ENCODE data around the gene NGRN.
A peak's percentile ranks its signal among the peaks of the same experiment; 100 is the strongest.
"Not testable (repeated sequence)": the region's sequence is repeated elsewhere in the genome, so short reads cannot be mapped to it uniquely, and the experiment has no call there.

Gene NGRN

DNA sequence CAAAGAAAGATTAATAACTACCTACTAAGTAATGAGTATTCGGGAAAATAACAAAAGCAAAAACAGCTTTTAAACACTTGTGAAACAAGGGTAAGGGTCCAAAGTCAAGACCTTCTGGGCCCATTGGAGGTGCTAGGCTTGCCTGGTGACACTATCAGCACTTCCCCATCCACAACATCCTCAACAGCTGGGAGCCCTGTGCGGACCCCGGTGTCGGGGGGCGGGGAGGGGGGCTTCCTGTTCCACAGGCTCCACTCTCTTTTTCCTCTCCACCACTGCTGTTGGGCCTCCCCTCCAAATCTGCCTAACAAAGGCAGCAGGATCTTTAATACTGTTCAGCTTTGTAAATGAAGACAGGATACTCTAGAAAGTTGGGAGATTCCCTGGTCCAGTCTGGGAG, 21.6 kb downstream of the NGRN start:
- Histone ChIP-seq H3K36me3 (ENCODE audit: insufficient read depth, low read length) (no peaks in the 10 kb centered on the region), H3K4me1 (ENCODE audit: insufficient read depth, low read length) (peaks cover 8% of the 10 kb centered on the region; the same call in 1 of the 2 replicates), H3K9me3 (ENCODE audit: control insufficient read depth, insufficient read depth, low read length) (no peaks in the 10 kb centered on the region), H3K9ac (ENCODE audit: low read depth, low read length) (no peak overlapping the region)

DNA sequence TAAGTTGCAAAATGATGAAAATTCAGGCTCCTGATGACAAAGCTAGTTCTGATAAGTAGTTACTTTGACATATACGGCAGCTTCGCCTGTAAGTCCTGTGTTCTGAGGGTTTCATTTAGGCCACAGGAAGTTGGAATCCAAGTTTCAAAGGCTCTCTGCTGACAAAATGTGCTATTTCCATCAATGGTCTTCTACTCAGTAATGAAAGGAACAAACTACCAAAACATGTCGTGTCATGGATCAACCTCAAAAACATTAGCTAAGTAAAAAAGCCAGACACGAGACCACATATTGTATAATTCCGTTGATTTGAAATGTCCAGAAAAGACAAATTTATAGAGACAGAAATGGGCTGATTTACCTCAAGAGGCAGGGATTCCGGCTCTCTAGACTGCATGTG, 22.5 kb downstream of the NGRN start:
- H3K9me3 ChIP-seq (ENCODE audit: control insufficient read depth, insufficient read depth, low read length) = no peaks in the 10 kb centered on the region
- H3K9ac ChIP-seq (ENCODE audit: low read depth, low read length) = no peak overlapping the region
- no peaks in the 10 kb centered on the region for H3K36me3 ChIP-seq (ENCODE audit: insufficient read depth, low read length)
- H3K4me1 ChIP-seq (ENCODE audit: insufficient read depth, low read length) = peaks cover 8% of the 10 kb centered on the region; the same call in 1 of the 2 replicates

DNA sequence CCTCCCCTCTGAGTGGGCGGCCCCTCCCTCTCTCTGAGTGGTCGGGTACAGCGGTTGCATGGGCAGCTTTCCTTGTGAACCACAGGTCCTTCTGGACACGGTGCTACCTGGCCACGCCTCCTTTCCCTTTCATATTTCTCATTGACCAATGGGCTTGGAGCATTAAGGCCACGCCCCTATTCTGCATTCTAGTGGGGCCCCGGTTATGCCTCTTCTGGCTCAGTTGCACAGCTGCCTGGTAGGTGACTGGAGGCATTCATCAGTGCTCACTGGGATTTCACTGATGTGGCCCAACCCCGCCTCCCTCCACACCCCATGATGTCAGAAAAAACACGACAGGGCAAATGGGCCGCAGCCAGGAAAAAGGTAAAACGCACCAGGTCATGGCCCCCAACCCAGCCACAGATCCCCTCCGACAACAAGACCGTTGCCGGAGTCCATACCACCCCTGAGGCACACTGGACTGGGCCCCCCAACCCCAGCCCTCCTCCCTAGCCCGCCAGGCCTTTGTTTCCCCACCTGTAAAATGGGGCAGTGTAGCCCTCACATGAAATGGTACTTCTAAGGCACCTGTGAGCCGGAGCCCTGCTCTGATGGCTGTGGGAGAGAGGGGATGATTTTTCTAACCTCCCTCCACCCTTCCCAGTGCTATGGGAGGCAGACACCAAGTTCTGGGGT, 26.3 kb downstream of the NGRN start:
- Histone ChIP-seq H3K9ac (ENCODE audit: low read depth, low read length) (no peak overlapping the region), H3K36me3 (ENCODE audit: insufficient read depth, low read length) (no peaks in the 10 kb centered on the region), H3K9me3 (ENCODE audit: control insufficient read depth, insufficient read depth, low read length) (no peaks in the 10 kb centered on the region), H3K4me1 (ENCODE audit: insufficient read depth, low read length) (peaks cover 8% of the 10 kb centered on the region; the same call in 1 of the 2 replicates)

DNA sequence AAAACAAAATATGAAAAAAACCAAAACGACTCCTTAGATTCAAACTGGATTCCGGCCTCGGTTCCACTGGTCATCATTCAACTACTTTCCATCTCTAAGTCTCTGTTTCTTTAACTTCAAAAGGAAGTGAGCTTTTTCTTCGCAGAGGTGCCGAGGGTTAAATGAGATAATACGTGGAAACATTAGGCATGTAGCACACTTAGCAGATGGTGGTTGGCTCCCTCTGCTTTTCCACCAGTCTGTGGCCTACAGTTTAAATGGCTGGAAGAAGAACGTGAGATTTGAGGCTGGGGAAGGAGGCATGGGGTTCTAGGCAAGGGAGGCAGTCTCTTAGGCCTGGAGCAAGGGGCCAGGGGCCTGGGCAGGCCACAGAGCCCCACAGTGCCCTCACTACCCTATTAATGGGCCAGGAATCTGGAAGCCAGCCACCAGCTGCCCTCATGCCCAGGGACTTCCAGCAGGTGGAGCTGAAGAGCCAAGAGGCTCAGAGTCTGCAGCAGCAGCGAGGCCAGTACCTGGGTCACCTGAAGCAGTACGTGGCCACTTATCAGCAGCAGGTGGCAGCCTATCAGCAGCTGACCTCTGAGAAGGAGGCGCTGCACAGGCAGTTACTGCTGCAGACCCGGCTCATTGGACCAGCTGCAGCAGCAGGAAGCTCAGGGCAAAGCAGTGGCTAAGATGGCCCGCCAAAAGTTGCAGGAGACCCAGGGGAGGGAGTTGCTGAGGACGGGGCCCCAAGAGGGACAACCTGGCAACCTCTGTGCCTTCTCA, 27.8 kb downstream of the NGRN start:
- not testable (repeated sequence) for H3K9me3 ChIP-seq (ENCODE audit: control insufficient read depth, insufficient read depth, low read length); H3K9ac ChIP-seq (ENCODE audit: low read depth, low read length); H3K4me1 ChIP-seq (ENCODE audit: insufficient read depth, low read length); H3K36me3 ChIP-seq (ENCODE audit: insufficient read depth, low read length)

DNA sequence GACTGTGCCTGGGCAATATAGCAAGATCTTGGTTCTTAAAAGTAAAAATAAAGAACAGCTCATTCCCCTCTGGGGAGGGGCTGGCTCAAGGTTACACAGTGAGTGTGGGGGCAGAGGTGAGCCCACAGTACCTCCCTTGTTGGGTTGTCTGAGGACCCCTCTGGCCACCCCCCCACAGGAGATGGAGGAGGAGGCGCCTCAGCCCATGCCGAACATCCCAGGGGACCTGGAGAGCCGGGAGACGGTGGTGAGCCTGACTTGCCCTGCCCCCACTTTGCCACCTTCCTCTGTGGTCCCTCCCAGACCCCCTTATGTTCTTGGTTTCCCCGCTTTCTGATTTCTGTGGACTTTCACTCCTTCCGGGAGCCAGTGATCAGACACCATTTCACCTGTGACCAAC, 28.7 kb downstream of the NGRN start:
- Histone ChIP-seq H3K4me1 (ENCODE audit: insufficient read depth, low read length) (no peaks in the 10 kb centered on the region; the same call in 1 of the 2 replicates), H3K9me3 (ENCODE audit: control insufficient read depth, insufficient read depth, low read length) (no peaks in the 10 kb centered on the region), H3K36me3 (ENCODE audit: insufficient read depth, low read length) (no peaks in the 10 kb centered on the region), H3K9ac (ENCODE audit: low read depth, low read length) (no peak overlapping the region)

DNA sequence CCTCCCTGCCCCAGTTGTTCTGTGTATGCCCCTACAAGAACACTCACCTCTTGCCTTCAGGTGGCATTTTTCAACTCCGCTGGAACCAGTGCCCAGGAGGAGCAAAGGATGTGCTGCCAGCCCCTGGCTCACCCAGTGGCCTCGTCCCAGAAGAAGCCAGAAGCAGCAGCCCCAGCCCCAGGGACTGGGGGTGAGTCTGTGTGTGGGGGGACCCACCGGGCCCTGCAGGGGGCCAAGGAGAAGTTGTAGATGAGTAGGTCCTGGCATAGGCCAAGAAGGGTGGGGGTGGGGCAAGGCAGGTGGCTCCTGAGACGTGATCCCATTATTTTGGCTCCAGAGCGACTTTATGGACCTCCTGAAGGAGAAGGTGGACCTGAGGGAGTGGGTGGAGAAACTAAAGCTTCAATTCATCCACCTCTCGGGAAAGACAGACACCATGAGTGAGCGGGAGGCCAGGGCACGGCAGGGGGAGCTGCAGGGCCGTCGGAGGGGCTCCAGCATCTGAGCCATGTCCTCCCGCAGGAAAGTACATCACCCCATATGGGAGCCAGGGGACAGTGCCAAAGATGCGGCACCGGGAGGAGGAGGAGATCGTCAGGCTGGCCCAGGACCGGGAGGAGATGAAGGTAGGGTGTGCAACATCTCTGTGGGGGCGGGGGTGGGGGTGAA, 29.3 kb downstream of the NGRN start:
- Histone ChIP-seq H3K4me1 (ENCODE audit: insufficient read depth, low read length) (no peaks in the 10 kb centered on the region; the same call in 1 of the 2 replicates), H3K9me3 (ENCODE audit: control insufficient read depth, insufficient read depth, low read length) (no peaks in the 10 kb centered on the region), H3K36me3 (ENCODE audit: insufficient read depth, low read length) (no peaks in the 10 kb centered on the region), H3K9ac (ENCODE audit: low read depth, low read length) (no peak overlapping the region)

DNA sequence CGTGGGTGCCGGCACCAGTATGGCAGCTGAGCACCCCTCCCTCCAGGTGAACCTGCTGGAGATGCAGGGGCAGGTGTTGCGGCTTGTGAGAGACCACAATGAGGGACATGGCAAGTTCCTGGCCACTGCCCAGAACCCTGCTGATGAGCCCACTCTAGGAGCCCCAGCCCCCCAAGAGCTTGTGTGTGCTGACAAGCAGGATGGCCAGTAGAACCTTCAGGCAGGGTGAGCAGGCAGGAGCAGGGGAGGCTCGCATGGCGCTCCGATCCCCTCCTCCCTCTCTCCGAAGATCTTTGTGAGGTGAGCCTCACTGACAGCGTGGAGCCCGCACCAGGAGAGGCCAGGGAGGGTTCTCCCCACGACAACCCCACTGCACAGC, 29.8 kb downstream of the NGRN start:
- H3K4me1 ChIP-seq (ENCODE audit: insufficient read depth, low read length) = no peaks in the 10 kb centered on the region; the same call in 1 of the 2 replicates
- no peaks in the 10 kb centered on the region for H3K9me3 ChIP-seq (ENCODE audit: control insufficient read depth, insufficient read depth, low read length)
- no peaks in the 10 kb centered on the region for H3K36me3 ChIP-seq (ENCODE audit: insufficient read depth, low read length)
- no peak overlapping the region for H3K9ac ChIP-seq (ENCODE audit: low read depth, low read length)

DNA sequence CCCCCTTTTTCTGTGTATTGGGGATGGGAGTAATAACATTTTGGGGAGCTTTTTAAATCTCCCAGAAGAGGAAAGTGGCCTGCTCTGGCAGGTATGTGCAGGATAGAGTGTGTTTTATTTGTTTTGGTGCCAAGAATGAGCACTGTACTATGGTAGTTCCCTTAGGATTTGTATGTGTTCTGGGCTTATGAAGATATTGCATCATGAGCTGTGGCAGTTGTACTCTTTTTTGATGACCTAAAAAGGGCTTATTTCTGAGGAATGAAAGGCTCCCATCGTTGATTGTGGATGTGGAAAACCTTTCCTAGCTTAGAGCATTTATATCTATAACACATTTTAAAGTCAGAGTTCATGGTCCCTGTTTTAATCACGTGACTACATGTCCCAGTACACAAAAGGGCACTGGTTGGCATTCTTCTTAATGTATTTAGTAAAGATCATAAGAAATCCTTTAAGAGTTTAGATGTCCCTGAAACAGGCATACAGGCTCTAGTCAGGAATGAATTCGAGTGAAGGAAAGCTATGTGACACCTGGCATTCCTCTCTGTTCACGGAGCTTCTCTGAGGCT, 30.9 kb downstream of the NGRN start:
- H3K9me3 ChIP-seq (ENCODE audit: control insufficient read depth, insufficient read depth, low read length); H3K9ac ChIP-seq (ENCODE audit: low read depth, low read length); H3K4me1 ChIP-seq (ENCODE audit: insufficient read depth, low read length); H3K36me3 ChIP-seq (ENCODE audit: insufficient read depth, low read length): not testable (repeated sequence)

DNA sequence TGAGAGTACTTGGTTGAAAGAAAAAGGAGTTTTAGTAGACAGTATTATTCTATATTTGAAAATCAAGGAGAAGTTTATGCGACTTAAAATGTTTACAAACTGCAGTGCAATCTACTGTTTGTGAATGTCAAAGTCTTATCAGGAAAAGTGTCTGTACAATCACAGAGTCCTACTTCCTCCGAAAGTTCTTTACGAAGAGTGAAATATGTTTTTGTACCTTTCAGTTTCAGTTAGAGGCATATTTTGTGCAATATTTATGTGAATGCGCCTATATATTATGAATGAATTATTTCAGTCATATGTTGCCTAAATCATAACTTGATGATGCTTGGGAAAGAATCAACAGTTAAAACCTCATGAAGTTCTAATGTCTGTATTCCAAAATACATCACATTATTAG, 31.5 kb downstream of the NGRN start:
- Histone ChIP-seq H3K9me3 (ENCODE audit: control insufficient read depth, insufficient read depth, low read length) (no peaks in the 10 kb centered on the region), H3K36me3 (ENCODE audit: insufficient read depth, low read length) (no peaks in the 10 kb centered on the region), H3K9ac (ENCODE audit: low read depth, low read length) (no peak overlapping the region), H3K4me1 (ENCODE audit: insufficient read depth, low read length) (peaks cover 6% of the 10 kb centered on the region; the same call in 1 of the 2 replicates)

DNA sequence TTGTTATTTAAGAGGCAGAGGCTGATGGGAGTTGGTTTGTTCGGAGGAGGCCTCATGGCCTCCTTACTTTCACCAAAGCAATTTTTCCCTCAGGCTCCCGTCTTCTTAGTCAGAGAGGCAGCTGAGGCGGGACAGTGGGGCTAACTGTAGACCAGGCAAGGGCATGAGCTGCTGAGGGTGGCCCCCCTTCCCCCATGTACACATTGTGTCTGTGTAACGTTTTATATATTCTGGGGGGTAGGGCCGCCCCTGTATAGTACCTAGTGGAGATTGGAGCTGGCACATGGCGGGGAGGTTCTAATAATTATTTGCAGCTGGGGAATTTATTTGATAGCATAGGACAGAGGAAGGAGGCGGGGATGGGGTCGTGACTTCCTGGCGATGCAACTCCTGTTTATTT, 35.1 kb downstream of the NGRN start:
- Histone ChIP-seq H3K9ac (ENCODE audit: low read depth, low read length) (peak overlapping the region; percentile 12; the same call in 1 of the 2 replicates), H3K9me3 (ENCODE audit: control insufficient read depth, insufficient read depth, low read length) (no peaks in the 10 kb centered on the region), H3K36me3 (ENCODE audit: insufficient read depth, low read length) (no peaks in the 10 kb centered on the region), H3K4me1 (ENCODE audit: insufficient read depth, low read length) (peaks cover 8% of the 10 kb centered on the region; the same call in 1 of the 2 replicates)

DNA sequence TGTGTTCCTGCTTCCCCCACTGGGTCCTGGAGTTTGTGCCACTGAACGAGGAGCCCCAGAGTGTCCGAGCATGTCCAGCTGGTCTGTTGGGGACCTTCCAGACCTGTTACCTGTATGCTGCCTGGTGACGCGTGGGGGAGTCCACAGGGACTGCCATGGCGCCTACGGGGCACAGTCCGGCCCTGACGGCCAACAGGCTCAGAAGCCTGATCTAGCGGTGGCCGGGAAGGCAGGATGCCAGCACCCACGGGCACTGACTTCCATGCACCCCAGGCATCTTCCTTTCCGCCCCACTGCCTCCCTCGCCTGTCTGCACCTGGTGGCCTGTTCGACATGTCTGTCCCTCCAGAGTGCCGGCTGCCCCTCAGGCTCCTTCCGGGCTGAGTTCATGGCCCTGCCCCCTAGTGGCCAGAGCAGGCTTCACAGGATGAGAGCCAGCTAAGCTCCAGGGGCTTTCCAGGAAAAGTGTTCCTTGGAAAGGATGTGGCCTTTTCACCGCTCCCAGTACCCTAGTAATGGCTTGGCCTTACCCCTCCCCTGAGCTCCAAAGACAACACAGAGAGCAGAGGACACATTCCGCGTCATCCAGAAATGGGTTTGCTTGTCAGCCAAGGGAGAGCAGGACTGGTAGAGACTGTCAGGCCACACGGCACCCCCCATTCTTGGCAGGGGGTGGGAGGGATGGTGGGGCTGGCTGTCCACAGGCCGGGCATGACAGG, 35.7 kb downstream of the NGRN start:
- no peaks in the 10 kb centered on the region for H3K36me3 ChIP-seq (ENCODE audit: insufficient read depth, low read length)
- peaks cover 8% of the 10 kb centered on the region; the same call in 1 of the 2 replicates for H3K4me1 ChIP-seq (ENCODE audit: insufficient read depth, low read length)
- H3K9ac ChIP-seq (ENCODE audit: low read depth, low read length) = peak overlapping the region; percentile 12; the same call in 1 of the 2 replicates
- H3K9me3 ChIP-seq (ENCODE audit: control insufficient read depth, insufficient read depth, low read length) = no peaks in the 10 kb centered on the region

DNA sequence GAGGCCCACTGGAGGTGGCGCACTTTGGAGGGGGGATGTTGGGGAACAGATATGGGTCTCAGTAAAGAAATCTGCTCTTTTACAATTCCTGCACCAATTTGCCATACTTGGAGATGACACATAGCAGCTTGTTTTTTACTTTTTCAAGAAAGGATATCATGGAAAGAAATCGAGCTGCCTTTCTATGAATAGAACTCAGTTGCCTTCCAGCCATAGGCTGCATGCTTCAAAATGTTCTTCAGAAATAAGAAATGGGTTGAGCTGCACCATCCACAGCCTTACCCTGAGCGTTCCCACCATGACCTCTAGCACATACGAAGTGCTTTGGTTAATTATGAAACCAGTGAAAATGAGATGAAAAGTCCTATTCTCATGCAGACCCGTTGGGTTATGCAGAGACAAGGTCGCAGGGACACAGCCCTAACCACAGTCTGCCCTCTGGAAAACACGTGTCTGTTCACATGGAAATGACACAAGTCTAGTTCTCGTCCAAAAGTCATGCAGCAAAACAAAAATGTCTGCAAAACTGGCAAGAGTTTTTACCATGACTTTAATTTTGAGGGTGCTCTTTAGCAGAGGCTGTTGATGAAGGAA, 36.3 kb downstream of the NGRN start:
- Histone ChIP-seq H3K36me3 (ENCODE audit: insufficient read depth, low read length) (no peaks in the 10 kb centered on the region), H3K9me3 (ENCODE audit: control insufficient read depth, insufficient read depth, low read length) (no peaks in the 10 kb centered on the region), H3K4me1 (ENCODE audit: insufficient read depth, low read length) (peaks cover 8% of the 10 kb centered on the region; the same call in 1 of the 2 replicates), H3K9ac (ENCODE audit: low read depth, low read length) (no peak overlapping the region)

DNA sequence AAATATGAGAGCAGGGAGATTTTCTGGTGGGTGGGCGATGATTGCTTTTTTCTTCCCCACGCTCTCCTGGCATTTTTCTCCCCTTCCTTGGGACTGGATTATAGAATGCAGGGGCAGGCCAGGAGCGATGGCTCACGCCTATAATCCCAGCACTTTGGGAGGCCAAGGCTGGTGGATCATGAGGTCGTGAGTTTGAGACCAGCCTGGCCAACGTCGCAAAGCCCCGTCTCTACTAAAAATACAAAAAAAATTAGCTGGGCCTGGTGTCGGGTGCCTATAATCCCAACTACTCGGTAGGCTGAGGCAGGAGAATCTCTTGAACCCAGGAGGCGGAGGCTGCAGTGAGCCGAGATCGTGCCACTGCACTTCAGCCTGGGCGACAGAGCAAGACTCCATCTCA, 39.9 kb downstream of the NGRN start:
- H3K4me1 ChIP-seq (ENCODE audit: insufficient read depth, low read length); H3K36me3 ChIP-seq (ENCODE audit: insufficient read depth, low read length); H3K9me3 ChIP-seq (ENCODE audit: control insufficient read depth, insufficient read depth, low read length); H3K9ac ChIP-seq (ENCODE audit: low read depth, low read length): not testable (repeated sequence)

DNA sequence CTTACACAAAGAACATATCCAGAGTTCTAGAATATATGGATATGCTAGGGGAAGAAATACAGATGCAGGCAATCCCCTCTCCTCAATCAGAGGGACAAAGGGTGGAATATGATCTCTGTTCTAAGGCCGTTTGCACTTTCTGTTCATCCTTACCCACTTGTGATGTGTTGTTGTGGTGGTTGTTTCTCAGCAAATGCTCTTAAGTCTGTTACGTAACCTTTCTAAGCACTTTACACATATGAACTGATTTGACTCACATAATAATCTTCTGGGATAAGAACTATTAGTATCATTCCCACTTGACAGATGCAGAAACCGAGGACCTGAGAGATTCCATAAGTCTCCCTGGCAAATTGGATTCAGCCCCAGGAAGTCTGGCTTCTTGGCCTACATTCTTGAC, 40.5 kb downstream of the NGRN start:
- no peaks in the 10 kb centered on the region for H3K9me3 ChIP-seq (ENCODE audit: control insufficient read depth, insufficient read depth, low read length)

More for the DNA sequence above, 40.5 kb downstream of the NGRN start:
- Histone ChIP-seq H3K4me1 (ENCODE audit: insufficient read depth, low read length) (peaks cover 8% of the 10 kb centered on the region; the same call in 1 of the 2 replicates), H3K9ac (ENCODE audit: low read depth, low read length) (no peak overlapping the region), H3K36me3 (ENCODE audit: insufficient read depth, low read length) (no peaks in the 10 kb centered on the region)

Data from ES-I3 (cell line).